Measurements from ENCODE around the gene ASPHD2. TPM values are rescaled to one million over a fixed set of nuclear protein-coding genes. Genes with fewer than 3 reads are reported as not detected.
A peak's percentile ranks its signal among the peaks of the same experiment; 100 is the strongest.

The ASPHD2 gene
- total and polyA plus RNA-seq, 4 donors, result 0.36 to 2.6 (median 1.0) TPM

DNA sequence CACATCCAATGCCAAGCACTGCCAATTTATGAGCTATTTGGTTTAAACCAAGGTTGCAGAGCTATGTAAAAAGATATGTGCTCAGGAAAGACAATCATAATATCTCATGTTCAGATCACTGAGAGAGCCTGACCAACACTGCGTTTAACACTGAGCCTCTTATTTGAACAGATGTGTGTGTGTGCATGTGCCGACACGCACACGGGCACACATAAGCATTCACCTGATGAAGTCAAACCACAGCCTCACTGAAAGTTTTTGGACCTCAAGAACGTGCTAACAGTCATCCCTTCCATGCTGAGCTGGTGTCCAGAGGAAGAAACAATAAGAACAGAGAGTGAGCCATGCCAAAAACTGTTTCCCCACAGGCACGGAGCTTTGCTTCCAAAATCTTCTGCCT is 31.1 kb downstream of the ASPHD2 start:
- intact Hi-C loops (cut with DNase I), result loop anchor here in 1 of 2 donors (2.0 kb wide), 1 partner anchor 95 kb away; no protein-coding TSS in a partner anchor
- DNase-seq, result no peak
- Histone ChIP-seq H3K27me3 (ENCODE audit: control insufficient read depth in 1 of 2, insufficient read depth in 2 of 2, low read length in 1 of 2) (no peaks in the 10 kb centered on the region), H3K4me1 (ENCODE audit: control insufficient read depth in 1 of 2, insufficient read depth in 2 of 2, low read length in 2 of 2) (no peaks in the 10 kb centered on the region), H3K27ac (ENCODE audit: low read depth in 1 of 2, low read length in 2 of 2) (no peak overlapping the region), H3K9me3 (ENCODE audit: control insufficient read depth, low read length) (no peaks in the 10 kb centered on the region), H3K36me3 (ENCODE audit: control insufficient read depth in 1 of 2, insufficient read depth in 2 of 2, low read length in 1 of 2) (peaks cover under 1 to 16% of the 10 kb centered on the region in 2 donors), H3K4me3 (ENCODE audit: low read length in 2 of 2) (no peak overlapping the region)
- 77 to 83% methylated on average over 6 of the region's 6 CpGs for WGBS, 2 donors
- ATAC-seq (ENCODE audit: low FRiP score), result no peak

GRCh38 chr22:26461188-26461810 is 32.2 kb downstream of the ASPHD2 start:
- WGBS, 2 donors, result 36 to 38% methylated on average over 3 of the region's 3 CpGs
- peak; percentile 49 for ATAC-seq (ENCODE audit: low FRiP score)
- intact Hi-C loops (cut with DNase I), result loop anchor here in 1 of 2 donors (2.0 kb wide), 1 partner anchor 96 kb away; no protein-coding TSS in a partner anchor

DNA sequence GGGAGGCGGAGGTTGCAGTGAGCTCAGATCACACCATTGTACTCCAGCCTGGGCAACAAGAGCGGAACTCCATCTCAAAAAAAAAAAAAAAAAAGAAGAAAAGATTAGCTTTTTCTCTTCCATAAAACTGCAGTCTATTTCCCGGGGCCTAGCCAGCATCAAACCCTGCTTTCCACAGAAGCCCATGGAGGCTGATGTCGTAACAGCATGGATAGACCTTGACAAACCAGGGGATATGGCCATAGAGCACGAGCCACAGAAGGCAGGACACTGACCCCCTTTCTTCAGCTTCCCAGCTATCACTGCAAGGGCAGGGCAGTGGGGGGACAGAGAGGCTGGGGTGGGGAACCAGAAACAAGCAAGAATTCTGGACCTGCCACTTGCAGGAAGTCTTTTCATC is 33.0 kb downstream of the ASPHD2 start:
- WGBS, 2 donors, result 93 to 96% methylated on average over 5 of the region's 5 CpGs
- Histone ChIP-seq H3K4me1 (ENCODE audit: control insufficient read depth in 1 of 2, insufficient read depth in 2 of 2, low read length in 2 of 2) (no peaks in the 10 kb centered on the region), H3K27ac (ENCODE audit: low read depth in 1 of 2, low read length in 2 of 2) (no peak overlapping the region), H3K36me3 (ENCODE audit: control insufficient read depth in 1 of 2, insufficient read depth in 2 of 2, low read length in 1 of 2) (peaks cover 6 to 16% of the 10 kb centered on the region in 2 donors), H3K9me3 (ENCODE audit: control insufficient read depth, low read length) (no peaks in the 10 kb centered on the region), H3K27me3 (ENCODE audit: control insufficient read depth in 1 of 2, insufficient read depth in 2 of 2, low read length in 1 of 2) (no peaks in the 10 kb centered on the region), H3K4me3 (ENCODE audit: low read length in 2 of 2) (no peak overlapping the region)
- DNase-seq (no peak), ATAC-seq (ENCODE audit: low FRiP score) (no peak)
- intact Hi-C loops (cut with DNase I), result no loop called here

More at GRCh38 chr22:26461188-26461810, 32.2 kb downstream of the ASPHD2 start:
- no peaks in the 10 kb centered on the region for H3K9me3 ChIP-seq (ENCODE audit: control insufficient read depth, low read length)
- peaks cover 6 to 16% of the 10 kb centered on the region in 2 donors for H3K36me3 ChIP-seq (ENCODE audit: control insufficient read depth in 1 of 2, insufficient read depth in 2 of 2, low read length in 1 of 2)
- peak; percentile 66 to 85 for DNase-seq
- no peak overlapping the region for H3K27ac ChIP-seq (ENCODE audit: low read depth in 1 of 2, low read length in 2 of 2)
- no peaks in the 10 kb centered on the region for H3K4me1 ChIP-seq (ENCODE audit: control insufficient read depth in 1 of 2, insufficient read depth in 2 of 2, low read length in 2 of 2)
- no peaks in the 10 kb centered on the region for H3K27me3 ChIP-seq (ENCODE audit: control insufficient read depth in 1 of 2, insufficient read depth in 2 of 2, low read length in 1 of 2)
- H3K4me3 ChIP-seq (ENCODE audit: low read length in 2 of 2), result no peak overlapping the region

DNA sequence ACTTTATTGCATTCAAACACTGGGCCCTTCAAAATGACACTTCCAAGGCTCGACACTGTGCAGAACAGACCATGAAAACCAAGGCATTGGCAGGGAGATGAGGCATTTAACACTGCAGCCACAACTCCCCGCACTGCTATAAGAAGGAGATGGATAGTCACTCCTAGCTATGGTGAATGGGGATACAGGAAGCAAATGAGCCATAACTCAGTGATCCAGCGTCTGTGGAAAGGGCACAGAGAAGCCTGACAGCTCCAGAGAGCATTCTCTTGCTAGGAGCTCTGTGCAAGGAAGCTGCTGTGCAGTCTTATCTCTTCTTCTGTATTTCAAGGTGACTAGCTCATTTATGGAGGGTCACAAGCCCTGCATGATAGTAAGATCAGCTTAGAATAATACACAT is 33.6 kb downstream of the ASPHD2 start:
- no peaks in the 10 kb centered on the region for H3K27me3 ChIP-seq (ENCODE audit: control insufficient read depth in 1 of 2, insufficient read depth in 2 of 2, low read length in 1 of 2)
- intact Hi-C loops (cut with DNase I), result no loop called here
- ATAC-seq (ENCODE audit: low FRiP score) (no peak), DNase-seq (no peak)
- H3K27ac ChIP-seq (ENCODE audit: low read depth in 1 of 2, low read length in 2 of 2), result no peak overlapping the region
- no peaks in the 10 kb centered on the region for H3K9me3 ChIP-seq (ENCODE audit: control insufficient read depth, low read length)
- no peaks in the 10 kb centered on the region for H3K4me1 ChIP-seq (ENCODE audit: control insufficient read depth in 1 of 2, insufficient read depth in 2 of 2, low read length in 2 of 2)
- H3K36me3 ChIP-seq (ENCODE audit: control insufficient read depth in 1 of 2, insufficient read depth in 2 of 2, low read length in 1 of 2), result peaks cover 6 to 15% of the 10 kb centered on the region in 2 donors
- no peak overlapping the region for H3K4me3 ChIP-seq (ENCODE audit: low read length in 2 of 2)
- WGBS, 2 donors, result 78 to 82% methylated on average over 3 of the region's 3 CpGs

GRCh38 chr22:26463101-26463661 is 34.1 kb downstream of the ASPHD2 start:
- intact Hi-C loops (cut with DNase I), result no loop called here
- peaks cover 6 to 13% of the 10 kb centered on the region in 2 donors for H3K36me3 ChIP-seq (ENCODE audit: control insufficient read depth in 1 of 2, insufficient read depth in 2 of 2, low read length in 1 of 2)
- no peaks in the 10 kb centered on the region for H3K27me3 ChIP-seq (ENCODE audit: control insufficient read depth in 1 of 2, insufficient read depth in 2 of 2, low read length in 1 of 2)
- no peak for DNase-seq
- no peaks in the 10 kb centered on the region for H3K9me3 ChIP-seq (ENCODE audit: control insufficient read depth, low read length)
- 69 to 70% methylated on average over 10 of the region's 10 CpGs for WGBS, 2 donors
- H3K27ac ChIP-seq (ENCODE audit: low read depth in 1 of 2, low read length in 2 of 2), result no peak overlapping the region
- ATAC-seq (ENCODE audit: low FRiP score), result no peak
- no peak overlapping the region for H3K4me3 ChIP-seq (ENCODE audit: low read length in 2 of 2)
- no peaks in the 10 kb centered on the region for H3K4me1 ChIP-seq (ENCODE audit: control insufficient read depth in 1 of 2, insufficient read depth in 2 of 2, low read length in 2 of 2)

DNA sequence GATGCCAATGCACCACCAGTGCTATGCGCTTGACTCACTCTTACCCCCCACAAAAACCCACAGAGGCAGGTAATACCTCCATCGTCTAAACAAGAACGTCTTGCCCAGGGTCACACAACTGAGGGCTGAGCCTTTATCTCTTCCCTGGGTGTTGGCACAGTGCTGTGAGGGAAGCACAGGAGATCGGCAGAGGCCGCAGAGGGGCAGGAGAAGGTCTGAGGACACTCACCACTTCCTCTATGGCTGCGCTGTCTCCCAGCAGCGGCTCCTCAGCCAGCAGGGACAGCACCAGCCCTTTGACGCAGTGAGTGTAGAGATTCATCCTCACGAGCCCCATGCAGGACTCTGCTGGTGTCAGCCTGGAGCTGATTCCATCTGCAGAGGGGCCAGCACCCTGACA is 34.6 kb downstream of the ASPHD2 start:
- WGBS, 2 donors, result 84 to 85% methylated on average over 9 of the region's 9 CpGs
- H3K27me3 ChIP-seq (ENCODE audit: control insufficient read depth in 1 of 2, insufficient read depth in 2 of 2, low read length in 1 of 2), result no peaks in the 10 kb centered on the region
- DNase-seq (no peak), ATAC-seq (ENCODE audit: low FRiP score) (no peak)
- no peaks in the 10 kb centered on the region for H3K4me1 ChIP-seq (ENCODE audit: control insufficient read depth in 1 of 2, insufficient read depth in 2 of 2, low read length in 2 of 2)
- H3K4me3 ChIP-seq (ENCODE audit: low read length in 2 of 2), result no peak overlapping the region
- H3K9me3 ChIP-seq (ENCODE audit: control insufficient read depth, low read length), result no peaks in the 10 kb centered on the region
- H3K36me3 ChIP-seq (ENCODE audit: control insufficient read depth in 1 of 2, insufficient read depth in 2 of 2, low read length in 1 of 2), result peaks cover 6 to 15% of the 10 kb centered on the region in 2 donors
- no peak overlapping the region for H3K27ac ChIP-seq (ENCODE audit: low read depth in 1 of 2, low read length in 2 of 2)
- intact Hi-C loops (cut with DNase I), result no loop called here

DNA sequence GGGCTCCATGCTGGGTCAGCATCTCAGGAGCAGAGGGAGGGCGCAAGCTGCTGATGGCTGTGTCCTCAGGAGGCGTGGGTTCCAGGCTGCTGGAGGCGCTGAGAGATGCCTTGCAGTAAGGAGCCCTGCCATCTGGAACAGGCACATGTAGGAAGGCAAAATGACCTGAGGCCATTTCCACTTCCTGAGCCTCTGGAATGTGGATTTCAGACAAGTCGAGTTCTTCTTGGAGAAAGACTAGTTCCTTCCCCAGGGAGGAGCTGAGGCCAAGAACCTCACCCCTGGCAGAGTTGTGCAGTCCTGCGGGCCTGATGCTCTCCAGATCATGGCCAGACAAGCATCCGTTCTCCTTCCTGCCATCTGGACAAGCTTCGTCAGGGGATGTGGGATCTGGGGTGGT is 35.3 kb downstream of the ASPHD2 start:
- Histone ChIP-seq H3K36me3 (ENCODE audit: control insufficient read depth in 1 of 2, insufficient read depth in 2 of 2, low read length in 1 of 2) (peaks cover 6 to 15% of the 10 kb centered on the region in 2 donors), H3K4me1 (ENCODE audit: control insufficient read depth in 1 of 2, insufficient read depth in 2 of 2, low read length in 2 of 2) (no peaks in the 10 kb centered on the region), H3K4me3 (ENCODE audit: low read length in 2 of 2) (no peak overlapping the region), H3K9me3 (ENCODE audit: control insufficient read depth, low read length) (no peaks in the 10 kb centered on the region), H3K27ac (ENCODE audit: low read depth in 1 of 2, low read length in 2 of 2) (no peak overlapping the region), H3K27me3 (ENCODE audit: control insufficient read depth in 1 of 2, insufficient read depth in 2 of 2, low read length in 1 of 2) (no peaks in the 10 kb centered on the region)
- intact Hi-C loops (cut with DNase I), result no loop called here
- ATAC-seq (ENCODE audit: low FRiP score), result peak; percentile 36
- WGBS, 2 donors, result 61 to 65% methylated on average over 7 of the region's 7 CpGs
- no peak for DNase-seq

DNA sequence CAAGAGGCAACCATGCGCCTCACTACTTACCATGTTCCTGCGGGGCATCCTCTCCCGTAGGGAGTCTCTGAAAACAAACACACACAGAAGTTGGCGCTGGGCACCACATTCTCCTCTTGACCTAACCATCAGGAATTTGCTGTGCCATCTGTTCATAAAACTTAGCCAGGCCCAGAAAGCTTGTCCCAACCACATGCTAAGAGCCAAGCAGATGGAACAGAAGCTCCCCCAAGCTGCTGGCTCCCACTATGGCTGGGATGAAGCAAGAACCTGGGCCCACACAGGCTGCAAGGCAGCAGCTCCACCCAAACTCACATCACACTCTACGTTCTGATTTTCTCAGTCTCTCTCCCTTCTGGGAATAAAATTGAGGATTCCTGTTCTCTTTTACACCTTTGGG is 37.1 kb downstream of the ASPHD2 start:
- no peaks in the 10 kb centered on the region for H3K27me3 ChIP-seq (ENCODE audit: control insufficient read depth in 1 of 2, insufficient read depth in 2 of 2, low read length in 1 of 2)
- DNase-seq (no peak), ATAC-seq (ENCODE audit: low FRiP score) (no peak)
- no peak overlapping the region for H3K27ac ChIP-seq (ENCODE audit: low read depth in 1 of 2, low read length in 2 of 2)
- intact Hi-C loops (cut with DNase I), result no loop called here
- H3K4me1 ChIP-seq (ENCODE audit: control insufficient read depth in 1 of 2, insufficient read depth in 2 of 2, low read length in 2 of 2), result no peaks in the 10 kb centered on the region
- no peaks in the 10 kb centered on the region for H3K9me3 ChIP-seq (ENCODE audit: control insufficient read depth, low read length)
- no peak overlapping the region for H3K4me3 ChIP-seq (ENCODE audit: low read length in 2 of 2)
- peaks cover 18 to 21% of the 10 kb centered on the region in 2 donors for H3K36me3 ChIP-seq (ENCODE audit: control insufficient read depth in 1 of 2, insufficient read depth in 2 of 2, low read length in 1 of 2)
- WGBS, 2 donors, result 74 to 81% methylated on average over 5 of the region's 5 CpGs

GRCh38 chr22:26470807-26471206 is 41.7 kb downstream of the ASPHD2 start:
- Histone ChIP-seq H3K27ac (ENCODE audit: low read depth in 1 of 2, low read length in 2 of 2) (no peak overlapping the region), H3K4me1 (ENCODE audit: control insufficient read depth in 1 of 2, insufficient read depth in 2 of 2, low read length in 2 of 2) (no peaks in the 10 kb centered on the region), H3K4me3 (ENCODE audit: low read length in 2 of 2) (no peak overlapping the region), H3K36me3 (ENCODE audit: control insufficient read depth in 1 of 2, insufficient read depth in 2 of 2, low read length in 1 of 2) (peaks cover 14 to 15% of the 10 kb centered on the region in 2 donors), H3K27me3 (ENCODE audit: control insufficient read depth in 1 of 2, insufficient read depth in 2 of 2, low read length in 1 of 2) (no peaks in the 10 kb centered on the region), H3K9me3 (ENCODE audit: control insufficient read depth, low read length) (no peaks in the 10 kb centered on the region)
- intact Hi-C loops (cut with DNase I), result no loop called here
- WGBS, 2 donors, result 97 to 100% methylated on average over 2 of the region's 2 CpGs
- DNase-seq (no peak), ATAC-seq (ENCODE audit: low FRiP score) (no peak)

Measured in aorta (tissue), 5 donors.